Suppressor macrophage treated with lipopolysaccharide for 4 hours (primary cell): ENCODE measurements around the gene FYB1.

Experiments
- DNase-seq: peaks from one replicate; pipeline ENCODE4 v3.0.0-alpha.2; 2020

Gene FYB1

GRCh38 chr5:39203951-39204350 lies 15.4 kb downstream of the FYB1 start:
- DNase-seq, result no peak

- no peak for DNase-seq
Measured at GRCh38 chr5:39203275-39203922, 16.0 kb downstream of the FYB1 start.

- peak; percentile 77 for DNase-seq
Measured at GRCh38 chr5:39202597-39203274, 16.6 kb downstream of the FYB1 start.

DNA sequence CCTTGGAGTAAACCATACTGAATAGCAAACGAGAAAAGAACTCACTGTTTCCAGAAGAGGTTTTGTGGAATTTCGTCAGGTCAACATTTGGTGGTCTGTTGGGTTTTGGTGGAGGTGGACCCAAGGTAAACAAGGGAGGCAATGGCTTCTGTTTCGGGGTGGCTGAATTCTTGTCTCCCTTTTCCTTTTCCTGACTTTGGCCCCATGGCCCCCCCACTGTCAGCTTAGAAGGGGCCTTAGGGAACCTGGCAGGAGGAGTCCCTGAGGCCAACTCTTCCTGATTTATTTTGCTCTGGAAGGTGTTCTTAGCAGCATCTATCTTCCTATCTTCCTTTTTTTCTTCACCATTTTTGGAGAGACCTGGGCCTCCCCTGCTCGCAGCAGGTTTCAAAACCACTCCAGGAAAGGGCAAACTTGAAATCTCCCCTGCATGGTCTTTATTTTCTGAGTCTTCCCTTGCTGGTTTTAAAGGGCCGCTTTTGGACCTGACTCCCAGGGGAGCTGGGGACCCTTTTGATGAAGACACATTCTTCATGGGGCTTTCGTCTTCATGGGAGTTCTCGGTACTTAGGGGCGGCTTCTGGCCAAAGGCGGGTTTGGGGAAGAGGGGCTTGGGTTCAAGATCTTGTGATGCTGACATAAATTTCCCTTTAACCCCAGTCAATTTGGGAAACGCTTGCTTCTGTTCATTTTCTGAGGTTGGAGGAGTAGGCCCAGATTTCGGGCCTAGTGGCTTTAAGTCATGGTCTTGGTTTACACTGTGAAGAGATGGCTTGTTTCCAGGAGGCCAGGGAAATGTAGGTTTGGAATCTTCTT lies 17.4 kb downstream of the FYB1 start:
- no peak for DNase-seq

DNA sequence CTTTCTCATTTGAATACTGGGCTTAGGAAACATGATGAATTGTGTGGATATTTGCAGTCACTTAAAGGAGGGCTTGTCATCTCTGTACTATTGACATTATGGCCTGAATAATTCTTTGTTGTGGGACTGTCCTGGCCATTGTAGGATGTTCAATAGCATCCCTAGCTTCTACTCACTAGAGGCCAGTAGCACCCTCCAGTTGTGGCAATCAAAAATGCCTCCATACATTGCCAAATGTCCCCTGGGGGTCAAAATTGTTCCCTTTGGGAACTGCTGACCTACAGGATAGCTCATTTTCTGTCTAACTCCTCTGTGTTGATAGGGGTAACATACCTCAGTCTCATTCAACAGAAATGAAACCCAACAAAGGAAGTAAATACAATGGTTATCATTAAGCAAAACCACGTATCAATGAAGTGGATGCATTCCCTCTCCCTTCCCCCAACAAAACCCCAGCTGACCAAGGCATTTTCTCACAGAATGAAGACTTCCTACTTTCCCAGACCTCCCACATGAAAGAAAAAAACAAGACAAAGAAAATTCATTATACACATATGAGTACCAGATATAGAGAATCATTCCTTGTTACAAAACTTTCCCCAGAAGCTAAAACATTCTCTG lies 18.1 kb downstream of the FYB1 start:
- DNase-seq, result peak; percentile 51

GRCh38 chr5:39200081-39200480 lies 19.3 kb downstream of the FYB1 start:
- DNase-seq, result no peak

- no peak for DNase-seq
Measured at GRCh38 chr5:39199335-39199734, 20.0 kb downstream of the FYB1 start.

DNA sequence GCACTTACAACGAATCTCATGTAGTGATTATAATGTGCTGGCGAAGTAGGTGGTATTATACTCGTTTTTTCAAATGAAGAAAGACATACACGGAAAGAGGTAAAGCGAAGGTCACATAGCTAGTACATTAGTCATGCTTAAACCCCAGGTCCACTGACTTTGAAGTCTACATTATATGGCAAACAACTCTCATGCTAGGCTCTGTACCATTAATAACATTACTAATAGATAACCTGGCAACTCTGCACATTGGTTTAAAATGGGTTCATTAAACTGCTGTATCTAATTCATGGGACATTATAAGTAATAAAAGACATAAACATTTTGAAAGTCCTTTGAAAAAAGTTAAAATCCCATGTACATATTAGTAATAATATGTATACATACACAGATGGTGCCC lies 21.2 kb downstream of the FYB1 start:
- no peak for DNase-seq

DNA sequence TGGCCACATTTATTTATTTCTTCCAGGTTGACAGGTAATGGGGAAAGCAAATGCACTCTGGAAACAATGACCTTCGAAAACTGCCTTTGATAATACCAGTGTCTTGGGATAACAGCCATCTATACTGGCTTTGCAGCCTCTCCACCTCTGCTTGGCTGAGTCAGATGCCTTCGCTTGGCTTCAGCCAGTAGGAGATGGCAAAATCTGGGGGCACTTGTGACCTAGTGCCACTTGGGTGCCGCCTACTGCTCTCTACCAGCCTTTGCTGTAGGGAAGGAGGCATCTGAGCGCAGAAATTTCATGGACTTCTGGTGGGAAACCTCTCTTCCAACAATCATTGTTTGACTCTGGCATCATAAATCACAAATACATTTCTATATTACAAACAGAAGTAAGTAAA lies 21.8 kb downstream of the FYB1 start:
- DNase-seq, result no peak

- DNase-seq, result no peak
Measured at GRCh38 chr5:39195198-39195826, 24.1 kb downstream of the FYB1 start.

DNA sequence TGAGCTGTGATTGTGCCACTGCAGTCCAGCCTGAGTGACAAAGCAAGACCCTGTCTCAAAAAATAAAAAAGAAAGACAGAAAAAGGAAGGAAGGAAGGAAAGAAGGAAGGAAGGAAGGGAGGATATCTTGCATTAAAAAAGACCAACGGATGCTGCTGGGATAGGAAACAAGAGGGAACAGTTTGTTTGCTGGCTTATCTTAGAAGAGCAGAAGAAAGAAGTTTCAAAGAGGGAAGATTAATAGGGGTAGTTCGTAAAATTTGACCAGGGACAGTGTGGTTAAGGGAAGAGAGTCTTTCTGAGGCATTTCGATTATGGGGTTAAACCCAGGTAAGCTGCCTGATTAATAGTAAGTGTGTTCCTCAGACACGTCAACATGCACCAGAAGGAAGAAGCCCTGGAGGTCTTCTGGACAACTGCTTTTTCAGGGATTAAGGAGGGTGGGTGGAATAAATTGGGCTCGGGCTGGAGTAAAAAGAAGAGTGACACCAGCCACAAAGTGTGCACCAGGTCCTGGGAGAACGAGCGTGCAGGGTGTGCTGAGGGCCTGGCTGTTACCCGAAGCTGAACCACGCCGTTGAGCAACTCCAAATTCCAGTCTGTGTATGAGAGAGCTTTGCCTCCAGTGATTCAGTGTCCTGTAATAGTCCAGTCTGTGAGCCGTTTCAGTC lies 24.8 kb downstream of the FYB1 start:
- DNase-seq, result peak; percentile 64

- no peak for DNase-seq
Measured at GRCh38 chr5:39193553-39194465, 25.6 kb downstream of the FYB1 start.

DNA sequence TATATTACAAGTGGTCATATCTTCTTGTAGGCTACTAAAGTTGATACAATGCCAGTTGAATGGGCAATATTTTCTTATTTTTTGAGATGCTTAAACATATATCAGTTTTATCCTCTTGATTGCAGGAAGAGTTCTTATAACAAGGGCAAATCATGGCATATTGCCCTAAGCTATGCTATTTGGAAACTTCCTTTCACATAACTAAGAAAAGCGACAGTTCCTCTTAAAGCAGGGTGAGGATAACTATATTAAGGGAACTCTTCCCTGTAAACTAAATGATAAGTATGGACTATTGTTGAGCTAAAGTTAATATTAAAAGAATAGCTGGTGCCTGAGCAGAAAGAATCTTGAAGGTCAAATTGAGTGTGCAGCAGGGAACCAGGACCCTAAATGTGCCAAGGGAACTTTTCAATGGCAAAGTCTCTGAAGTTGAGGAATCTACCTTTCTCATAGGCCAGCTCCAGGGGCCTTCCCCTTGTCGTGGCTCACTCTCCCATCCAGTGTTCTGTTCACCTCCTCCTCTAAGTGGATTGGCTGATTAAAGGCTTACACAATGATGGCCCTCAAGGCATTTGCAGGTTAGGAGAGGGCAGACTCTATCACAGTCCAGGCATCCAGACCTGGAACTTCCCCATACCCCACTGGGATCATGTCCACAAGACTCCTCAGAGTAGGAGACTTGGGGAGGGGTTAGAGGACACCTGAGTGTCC lies 26.8 kb downstream of the FYB1 start:
- DNase-seq, result peak; percentile 62

GRCh38 chr5:39191216-39191615 lies 28.1 kb downstream of the FYB1 start:
- DNase-seq, result no peak

DNA sequence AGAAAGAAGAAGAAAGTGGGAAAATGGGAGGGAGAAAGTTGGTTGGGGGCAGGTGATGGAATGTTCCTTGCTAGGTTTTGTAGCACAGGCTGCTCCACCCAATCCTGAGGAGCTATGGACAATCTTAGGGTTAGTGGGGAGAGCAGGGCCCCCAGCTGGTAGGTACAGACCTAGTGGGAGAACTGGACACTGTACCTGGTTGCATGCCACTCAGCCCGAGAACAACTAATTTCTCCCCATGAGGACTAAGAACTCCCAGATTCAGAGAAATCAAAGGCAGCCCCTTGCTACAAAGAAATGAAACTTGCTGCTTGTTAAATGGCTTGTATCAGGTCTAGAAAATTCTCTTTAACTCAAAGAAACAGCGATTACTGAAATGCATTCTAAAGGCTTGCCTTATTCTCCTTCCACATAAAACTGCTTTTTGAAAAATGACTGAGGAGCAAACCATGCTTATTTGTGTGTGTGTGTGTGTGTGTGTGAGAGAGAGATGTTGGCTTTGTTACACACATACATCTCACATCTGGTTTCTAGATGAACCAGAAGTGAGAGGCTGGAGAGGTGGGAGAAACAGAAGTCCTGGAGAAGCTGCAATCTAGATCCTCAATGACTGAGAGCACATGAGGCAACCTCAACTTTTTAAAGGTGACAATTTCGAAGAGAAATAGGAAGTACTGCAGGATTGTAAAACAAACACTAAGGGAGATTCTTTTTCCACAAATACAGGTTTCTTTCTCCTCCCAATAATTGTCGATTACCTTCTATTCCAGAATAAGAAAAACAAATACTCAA lies 28.9 kb downstream of the FYB1 start:
- peak; percentile 47 for DNase-seq

DNA sequence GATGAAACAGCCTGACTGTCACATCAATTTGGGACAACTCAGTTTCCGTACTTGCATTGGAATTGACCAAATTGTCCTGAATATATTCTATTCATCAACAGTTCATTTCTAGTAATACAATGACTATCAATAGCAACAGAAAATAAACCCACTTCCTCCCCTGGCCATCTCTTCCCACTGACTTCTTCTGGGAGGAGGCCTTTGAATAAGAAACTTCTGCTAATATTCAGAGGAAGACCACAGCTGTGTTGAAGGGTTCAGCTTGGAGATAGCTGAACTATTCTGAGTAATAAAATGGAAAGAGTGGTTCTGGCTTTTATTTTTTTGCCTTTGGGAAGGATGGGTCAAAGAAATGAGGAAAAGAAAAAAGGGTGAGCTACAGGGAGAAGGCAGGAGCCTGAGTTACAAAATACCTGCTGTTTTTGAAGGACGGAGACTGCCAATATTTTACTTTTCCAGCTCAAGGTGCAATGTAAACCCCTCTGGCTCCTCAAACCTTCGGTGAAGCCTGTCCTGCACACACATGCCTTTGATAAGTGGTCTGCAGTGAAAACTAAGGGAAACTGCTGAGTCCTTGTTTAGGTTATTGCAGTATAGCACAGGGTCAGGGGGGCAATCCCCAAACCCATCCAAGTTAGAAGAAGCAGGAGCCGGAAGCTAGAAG lies 29.9 kb downstream of the FYB1 start:
- peak; percentile 57 for DNase-seq

GRCh38 chr5:39187831-39188731 lies 31.3 kb downstream of the FYB1 start:
- no peak for DNase-seq
